Ovary (tissue), 9 donors: ENCODE data around the gene PTEN. TPM values are rescaled to one million over a fixed set of nuclear protein-coding genes. Genes with fewer than 3 reads are reported as not detected.

Experiments used
- DNase-seq, 5 donors: peaks; one replicate each; pipeline ENCODE4 v3.0.0-alpha.2; 2019 to 2020
- H3K27ac ChIP-seq, 2 donors: fragments of 200-600 bp; one replicate each; pipeline versions ENCODE4 v1.5.1 to v1.8.0; 2019 to 2022
- H3K27me3 ChIP-seq: fragments of 200-600 bp; one replicate; pipeline ENCODE4 v1.8.0; 2022
- H3K36me3 ChIP-seq: fragments of 200-600 bp; sonication (generic); one replicate; pipeline ENCODE4 v1.5.1; 2019
- H3K4me1 ChIP-seq: one replicate; pipeline ENCODE4 v1.8.1; 2013; ENCODE audit warnings: mild to moderate bottlenecking, moderate library complexity; ENCODE audit not compliant: insufficient read depth
- H3K4me3 ChIP-seq: fragments of 200-600 bp; sonication (generic); one replicate; pipeline ENCODE4 v1.5.1; 2017
- H3K9me3 ChIP-seq, 2 donors: fragments of 200-600 bp in 1 of 2; sonication (generic) in 1 of 2; one replicate each; pipeline versions ENCODE4 v1.5.1 to v1.8.1; 2013 to 2019; ENCODE audit warnings: mild to moderate bottlenecking in 1 of 2, moderate library complexity in 1 of 2
- EP300 ChIP-seq: sonication (generic); formaldehyde crosslinking; IDR thresholded peaks from one replicate; pipeline ENCODE4 v1.6.1; 2017; ENCODE audit warnings: antibody characterized with exemption
- POLR2A ChIP-seq: fragments of 450-650 bp; IDR thresholded peaks from one replicate; pipeline ENCODE4 v1.6.1; 2017; ENCODE audit warnings: antibody characterized with exemption, mild to moderate bottlenecking, moderate library complexity
- WGBS, 3 donors: extraction: QIAGEN DNeasy Blood & Tissue Kit in 1 of 3; methylation state at CpG; one replicate each; pipeline versions ENCODE4 v1.1.5 to v1.1.7; 2013 to 2017; 5-methylcytosine and 5-hydroxymethylcytosine counted together
- intact Hi-C, 4 donors: fragments of 100-400 bp; cut with DNase I; formaldehyde crosslinking; loops; one replicate each; pipeline versions ENCODE4 v1.11.0 to v1.15.1; 2022 to 2023
- polyA plus RNA-seq, 2 donors: library from polyadenylated mRNA; stranded (reverse); fragments of 200-250 nt in 1 of 2; fragments of 350-450 nt in 1 of 2; fragmentation: Illumina TruSeq in 1 of 2; extraction: RNeasy Lipid Tissue Mini Kit (QIAGEN cat#74804) in 1 of 2; gene quantifications; one replicate each; pipeline ENCODE4 v1.2.3, GENCODE V29; 2013 to 2014
- total RNA-seq, 7 donors: library from RNA; depleted of rRNA in 2 of 7; stranded (reverse); fragments of >200 nt in 2 of 7; fragmentation: NEBNext Ultra II Directional in 3 of 7; extraction: Animal tissue kit (Norgen Biotek cat#: 25700) in 3 of 7; gene quantifications; one replicate each; pipeline versions ENCODE4 v1.1.0 to v1.2.4, GENCODE V29; 2016 to 2023
- TF ChIP-seq, protein P1 (sequence below), 3 donors: fragments of 450-650 bp in 2 of 3; fragments of 200-600 bp in 1 of 3; IDR thresholded peaks; one replicate each; pipeline versions ENCODE4 v1.5.1 to v1.8.0; 2016 to 2022; ENCODE audit warnings: antibody characterized with exemption in 3 of 3, mild to moderate bottlenecking in 1 of 3
- donor health status: DM: no; HTN: no; CAD: no; lungs with moderate emphysema.
- donor health status: DM: no; HTN: no; CAD: no.
- donor health status: Bipolar disorder and iron deficiency.
- donor health status: DM: yes; HTN: yes; CAD: no.
- donor health status: DM: no; HTN: no; CAD: no.
- donor health status: DM: yes; HTN: yes; CAD: no.

PTEN gene
- total and polyA plus RNA-seq, 9 donors, result 23.7 to 182 (median 84.7) TPM

DNA sequence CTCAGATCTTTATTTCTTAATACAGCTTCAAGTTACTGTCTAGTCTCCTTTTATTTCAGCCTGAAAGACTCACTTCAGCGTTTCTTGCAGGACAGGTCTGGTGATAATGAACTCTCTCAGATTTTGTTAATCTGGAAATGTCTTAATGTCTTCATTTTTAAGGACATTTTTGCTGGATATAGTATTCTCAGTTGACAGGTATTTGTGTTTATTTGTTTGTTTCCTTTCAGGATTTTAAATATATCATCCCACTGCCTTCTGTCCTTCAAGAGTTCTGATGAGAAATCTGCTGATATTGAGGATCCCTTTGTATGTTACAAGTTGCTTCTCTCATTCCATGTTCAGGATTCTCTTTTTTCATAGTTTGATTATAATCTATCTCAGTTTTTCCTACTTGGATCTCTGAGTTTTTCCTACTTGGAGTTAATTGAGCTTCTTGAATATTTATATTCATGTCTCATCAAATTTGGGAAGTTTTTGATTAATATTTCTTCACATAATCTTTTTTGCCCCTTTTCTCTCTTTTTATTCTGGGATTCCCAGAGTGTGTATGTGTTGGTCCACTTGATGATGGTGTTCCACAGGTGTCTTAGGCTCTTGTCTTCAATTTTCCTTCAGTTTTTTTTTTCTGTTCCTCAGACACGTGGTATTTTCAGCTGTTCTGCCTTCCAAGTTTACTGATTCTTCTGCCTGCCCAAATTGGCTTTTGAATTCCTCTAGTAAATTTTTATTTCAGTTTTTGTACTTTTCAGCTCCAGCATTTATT, 49.9 kb downstream of the PTEN start:
- Histone ChIP-seq H3K27me3 (no peaks in the 10 kb centered on the region), H3K4me3 (no peak overlapping the region), H3K4me1 (peaks cover 2% of the 10 kb centered on the region), H3K9me3 (peaks cover 0 to 4% of the 10 kb centered on the region in 2 donors), H3K36me3 (no peaks in the 10 kb centered on the region), H3K27ac (no peak overlapping the region)
- WGBS, 3 donors, result 96 to 98% (median 97%) methylated on average over 2 of the region's 2 CpGs
- TF ChIP-seq, protein P1, sequence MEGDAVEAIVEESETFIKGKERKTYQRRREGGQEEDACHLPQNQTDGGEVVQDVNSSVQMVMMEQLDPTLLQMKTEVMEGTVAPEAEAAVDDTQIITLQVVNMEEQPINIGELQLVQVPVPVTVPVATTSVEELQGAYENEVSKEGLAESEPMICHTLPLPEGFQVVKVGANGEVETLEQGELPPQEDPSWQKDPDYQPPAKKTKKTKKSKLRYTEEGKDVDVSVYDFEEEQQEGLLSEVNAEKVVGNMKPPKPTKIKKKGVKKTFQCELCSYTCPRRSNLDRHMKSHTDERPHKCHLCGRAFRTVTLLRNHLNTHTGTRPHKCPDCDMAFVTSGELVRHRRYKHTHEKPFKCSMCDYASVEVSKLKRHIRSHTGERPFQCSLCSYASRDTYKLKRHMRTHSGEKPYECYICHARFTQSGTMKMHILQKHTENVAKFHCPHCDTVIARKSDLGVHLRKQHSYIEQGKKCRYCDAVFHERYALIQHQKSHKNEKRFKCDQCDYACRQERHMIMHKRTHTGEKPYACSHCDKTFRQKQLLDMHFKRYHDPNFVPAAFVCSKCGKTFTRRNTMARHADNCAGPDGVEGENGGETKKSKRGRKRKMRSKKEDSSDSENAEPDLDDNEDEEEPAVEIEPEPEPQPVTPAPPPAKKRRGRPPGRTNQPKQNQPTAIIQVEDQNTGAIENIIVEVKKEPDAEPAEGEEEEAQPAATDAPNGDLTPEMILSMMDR (IDR thresholded peaks at IDR 0.05), result no peak
- TF ChIP-seq EP300, result no peak
- no peak for TF ChIP-seq POLR2A
- intact Hi-C loops, result no loop called here
- DNase-seq, result no peak

- H3K27ac ChIP-seq, result no peak overlapping the region
- H3K27me3 ChIP-seq, result no peaks in the 10 kb centered on the region
- 87 to 95% (median 89%) methylated on average over 4 of the region's 4 CpGs for WGBS, 3 donors
- no peaks in the 10 kb centered on the region for H3K36me3 ChIP-seq
- intact Hi-C loops, result no loop called here
- peaks cover 0 to 4% of the 10 kb centered on the region in 2 donors for H3K9me3 ChIP-seq
- no peak overlapping the region for H3K4me3 ChIP-seq
- H3K4me1 ChIP-seq, result peaks cover 2% of the 10 kb centered on the region
- no peak for DNase-seq
- TF ChIP-seq, protein P1 (IDR thresholded peaks at IDR 0.05), result no peak
- TF ChIP-seq POLR2A, result no peak
- TF ChIP-seq EP300, result no peak
Measured at GRCh38 chr10:87915406-87915805, 52.0 kb downstream of the PTEN start.

DNA sequence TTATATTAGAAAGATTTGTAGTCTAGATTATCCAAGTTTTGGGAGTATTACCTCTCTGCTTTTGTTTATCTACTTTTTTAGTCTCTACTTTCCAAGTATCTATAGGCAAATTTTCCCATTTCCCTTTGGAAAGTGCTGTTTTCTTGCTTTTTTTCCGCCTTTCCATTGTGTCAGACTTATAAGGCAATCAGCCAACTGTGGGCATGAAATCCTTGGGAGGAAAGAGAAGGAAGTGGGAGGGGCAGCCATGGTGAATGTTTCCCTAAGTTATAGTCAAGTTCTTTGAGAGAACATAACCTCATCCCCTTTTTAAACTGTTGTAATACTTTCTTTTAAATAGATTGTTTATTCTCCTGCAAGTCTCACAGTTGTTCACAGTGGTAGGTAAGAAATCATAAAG, 52.6 kb downstream of the PTEN start:
- DNase-seq, result no peak
- peaks cover 2% of the 10 kb centered on the region for H3K4me1 ChIP-seq
- TF ChIP-seq POLR2A (no peak), EP300 (no peak)
- TF ChIP-seq, protein P1 (IDR thresholded peaks at IDR 0.05), result no peak
- WGBS, 3 donors, result 76 to 89% (median 81%) methylated on average over 1 of the region's 1 CpG
- H3K4me3 ChIP-seq, result no peak overlapping the region
- no peak overlapping the region for H3K27ac ChIP-seq
- intact Hi-C loops, result no loop called here
- peaks cover 0 to 4% of the 10 kb centered on the region in 2 donors for H3K9me3 ChIP-seq
- H3K27me3 ChIP-seq, result no peaks in the 10 kb centered on the region
- no peaks in the 10 kb centered on the region for H3K36me3 ChIP-seq

DNA sequence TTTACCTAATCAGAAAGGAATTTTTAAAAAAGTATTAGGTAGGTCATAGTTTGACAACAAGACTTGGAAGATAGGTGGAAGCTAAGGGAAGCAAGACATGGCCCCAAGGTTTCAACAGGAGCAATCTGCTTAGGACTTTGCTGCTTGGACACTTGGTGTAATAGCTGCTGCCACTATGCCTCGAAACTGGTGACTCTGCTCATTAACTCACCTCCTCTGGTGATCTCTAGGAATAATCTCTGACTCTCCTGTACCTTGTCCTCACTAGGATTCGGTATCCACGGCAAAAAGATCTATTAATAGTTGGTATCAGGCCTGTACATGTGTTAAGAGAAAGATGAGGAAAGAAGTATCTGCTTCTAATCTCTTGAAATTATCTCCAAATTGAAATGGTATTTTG, 53.1 kb downstream of the PTEN start:
- no peak for DNase-seq
- WGBS, 3 donors, result 78 to 93% (median 89%) methylated on average over 3 of the region's 3 CpGs
- Histone ChIP-seq H3K36me3 (no peaks in the 10 kb centered on the region), H3K27ac (no peak overlapping the region), H3K4me3 (no peak overlapping the region), H3K9me3 (peaks cover 0 to 4% of the 10 kb centered on the region in 2 donors), H3K27me3 (no peaks in the 10 kb centered on the region), H3K4me1 (peaks cover 2% of the 10 kb centered on the region)
- intact Hi-C loops, result no loop called here
- no peak for TF ChIP-seq POLR2A
- TF ChIP-seq, protein P1 (IDR thresholded peaks at IDR 0.05), result no peak
- TF ChIP-seq EP300, result no peak
